Activated CD4-positive, CD25-positive, alpha-beta regulatory T cell treated with anti-CD3 and anti-CD28 coated beads, Interleukin-2, amount 50 U/mL, for 16 hours (primary cell): ENCODE results near the gene FLNA.
A peak's percentile ranks its signal among the peaks of the same experiment; 100 is the strongest.

Experiments used
- DNase-seq: peaks from one replicate; pipeline ENCODE4 v3.0.0-alpha.2; 2020; ENCODE audit warnings: low read depth, low spot score

The FLNA gene

GRCh38 chrX:154375156-154375504 is 696 bp upstream of the FLNA start:
- DNase-seq: no peak

GRCh38 chrX:154373340-154374306 is 811 bp downstream of the FLNA start:
- DNase-seq: no peak

DNA sequence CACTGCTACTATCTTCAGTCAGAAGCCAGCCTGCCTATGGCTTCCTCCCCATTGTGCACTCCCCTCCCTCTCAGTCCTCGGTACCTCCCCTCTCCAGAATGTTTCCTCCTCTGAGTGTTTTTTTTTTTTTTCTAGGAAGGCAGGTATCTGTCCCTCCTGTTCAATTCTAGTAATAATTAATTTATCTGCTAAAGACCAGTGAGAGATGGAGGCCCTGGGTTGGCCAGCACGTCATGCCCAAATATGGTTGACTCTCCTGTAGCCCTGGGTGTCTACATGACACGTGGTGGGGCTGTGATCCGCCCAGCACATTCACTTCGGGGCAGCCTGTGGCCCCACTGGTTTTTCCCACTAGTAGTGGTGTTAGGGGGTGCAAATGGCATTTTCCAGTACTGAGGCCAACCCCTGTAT is 1.8 kb downstream of the FLNA start:
- DNase-seq: no peak

GRCh38 chrX:154371789-154372300 is 2.6 kb downstream of the FLNA start:
- no peak for DNase-seq

GRCh38 chrX:154371017-154371788 is 3.2 kb downstream of the FLNA start:
- peak; percentile 88 for DNase-seq

GRCh38 chrX:154370300-154371016 is 4.0 kb downstream of the FLNA start:
- DNase-seq: no peak

DNA sequence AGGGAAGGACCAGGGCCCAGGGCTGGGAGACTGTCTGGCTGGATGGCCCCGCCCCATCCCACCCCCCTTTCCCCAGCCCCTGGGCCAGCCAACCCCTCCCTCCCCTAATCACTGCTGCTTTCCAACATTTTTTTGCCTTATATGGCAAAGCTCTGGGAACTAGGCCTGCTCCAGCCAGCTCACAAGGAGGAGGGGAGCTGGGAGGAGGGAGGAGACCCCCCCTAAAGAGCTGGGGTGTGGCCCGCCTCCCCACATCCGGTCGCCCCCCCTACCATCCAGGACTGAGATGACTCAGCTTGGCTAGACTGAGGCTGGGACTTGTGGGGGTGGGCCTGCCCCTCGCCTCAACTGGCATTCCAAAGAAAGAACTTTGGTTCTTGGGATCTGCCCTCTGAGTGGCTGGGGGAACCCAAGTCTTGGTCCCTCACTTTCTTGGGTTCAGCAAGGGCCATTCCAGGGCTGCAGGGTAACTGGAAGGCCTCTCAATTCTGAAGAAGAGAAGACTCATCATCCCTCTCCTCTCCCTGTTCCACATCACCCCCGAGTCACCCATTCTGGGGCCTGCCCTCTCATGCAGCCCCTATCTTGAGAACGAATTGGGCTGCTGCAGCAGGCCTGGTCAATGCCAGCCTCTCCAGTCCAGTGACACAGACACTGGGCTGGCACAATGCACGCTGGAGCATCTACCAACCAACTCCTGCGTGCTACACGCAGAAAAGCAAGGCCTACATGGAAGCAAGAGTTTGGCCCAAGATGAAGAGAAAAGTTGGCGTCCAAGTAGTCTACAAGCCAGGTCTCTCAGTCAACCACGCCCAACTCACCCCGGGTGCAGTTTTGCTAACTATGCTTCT is 4.8 kb downstream of the FLNA start:
- no peak for DNase-seq

- DNase-seq: peak; percentile 80
Measured at GRCh38 chrX:154368630-154369448, 5.6 kb downstream of the FLNA start.

DNA sequence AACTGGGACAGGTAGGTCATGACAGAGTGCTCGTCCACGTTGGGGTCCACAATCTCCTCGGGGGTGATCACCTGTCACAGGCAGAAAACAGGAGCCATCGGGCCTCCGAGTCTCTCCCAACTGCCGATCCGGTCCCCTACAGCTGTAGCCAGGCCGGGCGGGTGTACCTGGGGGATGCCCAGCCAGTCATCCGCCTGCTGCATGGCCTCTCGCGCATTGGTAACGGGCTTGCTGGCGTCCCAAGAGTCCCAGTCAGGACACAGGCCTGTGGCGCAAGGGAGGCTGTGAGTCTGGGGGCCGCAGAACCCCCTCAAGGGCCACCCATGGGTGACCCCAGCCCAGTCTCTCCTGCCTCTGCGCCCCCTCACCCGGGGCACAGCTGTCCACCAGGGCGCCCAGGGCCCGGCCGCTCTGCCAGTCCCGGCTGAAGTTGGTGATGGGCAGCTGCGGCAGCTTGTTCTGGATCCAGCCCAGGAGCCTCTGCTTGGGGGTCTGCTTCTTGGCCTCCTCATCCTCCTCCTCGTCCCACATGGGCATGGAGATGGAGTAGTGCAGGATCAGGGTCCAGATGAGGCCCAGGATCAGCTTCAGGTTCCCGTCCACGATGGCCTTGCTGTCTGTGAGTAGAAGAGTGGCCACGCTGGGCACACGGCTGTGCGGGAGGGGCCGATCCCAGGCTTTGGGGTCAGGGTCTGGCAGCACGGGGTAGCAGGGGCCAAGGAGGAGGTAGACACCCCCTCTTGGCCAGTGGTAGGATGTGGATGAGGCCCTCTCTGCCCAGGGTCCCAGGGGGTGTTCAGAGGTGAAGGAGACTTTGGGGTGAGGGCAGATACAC is 6.7 kb downstream of the FLNA start:
- no peak for DNase-seq

DNA sequence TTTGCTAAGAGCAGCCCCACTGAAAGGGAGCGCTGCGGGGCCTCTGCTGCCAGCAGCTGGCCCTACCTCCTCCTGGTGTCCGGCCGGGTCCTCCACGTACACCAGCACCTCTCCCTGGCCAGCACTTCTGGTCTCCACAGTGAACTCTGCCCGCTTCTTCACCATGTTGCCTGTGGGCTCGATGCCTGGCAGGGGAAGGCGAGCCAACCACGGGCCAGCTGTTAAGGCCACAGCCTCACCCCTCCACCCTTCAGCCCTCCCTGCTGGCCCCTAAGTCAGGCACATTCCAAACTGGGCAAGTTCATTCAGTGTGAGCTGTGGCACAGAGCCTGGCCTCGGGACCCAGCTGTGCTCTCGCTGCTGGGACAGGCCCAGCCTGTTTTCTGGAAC is 7.8 kb downstream of the FLNA start:
- no peak for DNase-seq

GRCh38 chrX:154365997-154366665 is 8.3 kb downstream of the FLNA start:
- DNase-seq: no peak

DNA sequence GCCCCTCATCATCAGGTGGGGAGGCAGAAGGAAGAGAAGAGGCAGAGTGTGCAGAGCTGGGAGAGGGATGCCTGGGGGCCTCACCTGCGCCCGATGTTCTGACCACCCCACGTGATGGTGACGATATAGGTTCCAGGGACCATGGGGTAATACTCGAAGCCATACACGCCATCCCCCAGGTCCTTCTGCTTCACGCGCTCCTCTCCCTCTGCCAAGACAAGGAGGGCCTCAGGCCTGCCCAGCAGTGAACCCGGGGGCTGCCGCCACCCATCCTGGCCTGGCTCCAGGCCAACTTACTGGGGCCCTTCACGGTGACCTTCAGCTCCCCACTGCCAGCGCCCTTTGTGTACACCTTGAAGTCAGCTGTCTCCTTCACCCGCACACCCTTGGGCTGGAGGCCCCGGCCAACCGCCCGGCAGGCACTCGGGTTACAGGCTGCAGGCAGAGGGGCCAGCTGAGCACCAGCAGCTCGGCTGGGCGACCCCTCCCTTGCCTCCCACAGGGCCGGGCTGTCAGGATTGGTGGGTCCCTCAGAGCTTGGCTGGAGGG is 9.3 kb downstream of the FLNA start:
- no peak for DNase-seq

- DNase-seq: no peak
Measured at GRCh38 chrX:154363706-154364439, 10.6 kb downstream of the FLNA start.

DNA sequence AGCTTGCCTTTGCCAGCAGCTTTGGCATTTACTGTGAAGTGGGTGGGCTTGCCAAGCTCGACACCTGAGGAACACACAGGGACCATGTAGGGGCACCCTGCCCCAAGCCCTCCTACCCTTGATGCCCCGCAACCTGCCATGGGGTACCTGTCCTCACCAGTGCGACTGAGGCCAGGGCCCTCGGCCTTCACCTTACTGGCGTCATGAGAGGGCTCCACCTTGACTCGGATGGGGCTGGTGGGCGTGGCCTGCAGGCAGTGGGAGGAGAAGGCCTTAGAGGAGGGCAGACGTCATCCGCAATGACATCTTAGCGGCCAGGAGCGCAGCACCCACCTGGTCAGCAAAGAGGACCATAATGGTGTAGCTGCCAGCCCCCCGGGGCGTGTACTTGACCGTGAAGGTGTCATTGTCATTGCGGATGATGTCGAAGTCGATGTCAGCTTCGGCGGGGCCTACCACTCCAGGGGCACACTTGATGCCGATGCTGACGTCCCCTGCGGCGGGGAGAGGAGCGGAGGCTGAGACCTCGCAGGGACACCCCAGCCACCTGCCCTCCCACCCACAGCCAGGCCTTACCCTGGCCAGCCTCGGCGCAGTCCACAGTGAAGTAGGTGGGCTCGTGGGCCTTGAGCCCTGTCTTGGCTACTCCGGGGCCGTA is 12.2 kb downstream of the FLNA start:
- DNase-seq: no peak

DNA sequence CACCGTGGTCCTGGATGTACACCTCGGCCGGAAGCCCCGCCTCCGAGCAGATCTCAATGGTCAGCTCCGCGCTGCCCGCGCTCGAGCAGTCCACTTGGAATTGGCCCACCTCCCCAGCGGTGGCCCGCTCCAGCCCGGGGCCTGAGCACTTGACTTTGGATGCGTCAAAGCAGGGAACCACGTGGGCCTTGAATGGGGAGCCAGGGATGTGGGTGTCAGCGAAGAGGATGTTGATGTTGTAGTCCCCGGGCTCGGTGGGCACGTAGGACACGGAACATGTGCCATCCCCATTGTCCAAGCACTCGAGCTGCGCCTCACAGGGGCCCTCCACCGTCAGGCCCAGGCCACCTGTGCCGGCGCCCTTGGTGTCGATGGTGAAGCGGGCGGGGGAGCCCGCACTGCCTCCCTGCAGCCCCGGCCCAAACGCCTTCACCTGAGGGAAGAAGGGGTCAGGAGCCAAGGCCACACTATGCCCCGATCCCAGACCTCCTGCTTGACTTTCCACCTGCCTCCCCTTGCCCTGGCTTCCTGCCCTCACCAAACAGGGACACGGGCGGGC is 14.2 kb downstream of the FLNA start:
- no peak for DNase-seq

DNA sequence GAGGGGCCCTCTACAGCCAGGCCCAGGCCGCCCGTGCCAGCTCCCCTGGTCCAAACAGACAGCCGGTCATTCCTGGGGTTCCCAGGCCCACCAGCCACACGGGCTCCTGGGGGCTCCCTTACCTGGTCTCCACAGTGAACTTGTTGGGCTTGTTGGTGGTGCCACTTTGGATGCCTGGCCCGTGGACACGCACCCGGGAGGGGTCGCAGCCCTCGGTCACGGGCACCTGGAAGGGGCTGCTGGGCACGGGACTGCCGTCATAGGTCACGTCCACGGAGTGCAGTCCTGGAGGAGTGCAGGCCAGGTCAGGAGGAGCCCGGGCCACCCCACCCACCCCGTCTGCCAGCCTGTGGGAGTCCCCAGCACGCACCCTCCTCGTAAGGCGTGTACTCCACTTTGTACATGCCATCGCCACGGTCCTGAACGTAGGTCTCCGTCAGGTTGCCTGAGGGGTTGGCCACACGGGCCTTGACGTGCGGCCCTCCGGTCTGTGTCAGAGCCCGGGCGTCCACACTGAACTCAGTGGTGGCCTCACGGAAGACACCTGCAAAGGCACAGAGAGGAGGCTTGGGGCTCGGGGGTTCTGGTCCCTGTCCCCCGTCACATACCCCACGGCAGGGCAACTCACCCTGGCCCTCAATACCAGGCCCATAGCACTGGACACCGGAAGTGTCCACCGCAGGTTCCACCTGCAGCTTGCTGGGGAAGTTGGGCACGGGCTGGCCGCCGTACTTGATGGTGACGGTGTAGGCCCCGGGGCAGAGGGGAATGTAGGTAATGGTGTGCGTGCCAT is 14.9 kb downstream of the FLNA start:
- no peak for DNase-seq
